GM12878 (cell line): ENCODE measurements around the gene TANK. TPM values are rescaled to one million over a fixed set of nuclear protein-coding genes. Genes with fewer than 3 reads are reported as not detected.
A peak's percentile ranks its signal among the peaks of the same experiment; 100 is the strongest.

Experiments
- CBX3 ChIP-seq: fragments of 200-600 bp; sonication (generic); IDR thresholded peaks from 2 replicates; pipeline ENCODE4 v1.6.1; 2016; ENCODE audit warnings: low read depth, borderline replicate concordance
- CEBPB ChIP-seq, 2 experiments: fragments of 150-350 bp in 1 of 2; IDR thresholded peaks; 2 replicates each; pipeline ENCODE4 v1.6.1; 2012 to 2014; ENCODE audit warnings: low read depth in 2 of 2, low read length in 2 of 2, borderline replicate concordance in 1 of 2, inconsistent platforms in 1 of 2
- CHD2 ChIP-seq: IDR thresholded peaks from 2 replicates; pipeline ENCODE4 v1.6.1; 2011; ENCODE audit warnings: low read depth, low read length, improper control_type of control experiment, borderline replicate concordance
- EZH2 ChIP-seq: IDR thresholded peaks from 2 replicates; pipeline ENCODE4 v1.6.1; 2012; ENCODE audit warnings: low read depth, mild to moderate bottlenecking, control low read depth, inconsistent platforms, low read length, borderline replicate concordance; ENCODE audit not compliant: control insufficient read depth
- GABPA ChIP-seq: IDR thresholded peaks from 2 replicates; pipeline ENCODE4 v1.6.1; 2014; ENCODE audit warnings: antibody characterized with exemption, low read depth, mild to moderate bottlenecking, inconsistent platforms
- HCFC1 ChIP-seq: fragments of 150-350 bp; IDR thresholded peaks from 2 replicates; pipeline ENCODE4 v1.6.1; 2014; ENCODE audit warnings: low read length
- KAT2A ChIP-seq: conservative IDR thresholded peaks from 2 replicates; pipeline ENCODE4 v1.6.1; 2011; ENCODE audit warnings: low read depth, low read length; ENCODE audit not compliant: control insufficient read depth
- KLF5 ChIP-seq: fragments of 450-650 bp; IDR thresholded peaks from 2 replicates; pipeline ENCODE4 v1.6.1; 2014; ENCODE audit warnings: mild to moderate bottlenecking; ENCODE audit not compliant: partially characterized antibody
- MAX ChIP-seq: IDR thresholded peaks from 2 replicates; pipeline ENCODE4 v1.6.1; 2012; ENCODE audit warnings: low read depth, low read length, improper control_type of control experiment
- MXI1 ChIP-seq: fragments of 150-350 bp; IDR thresholded peaks from 2 replicates; pipeline ENCODE4 v1.6.1; 2011; ENCODE audit warnings: low read depth, mild to moderate bottlenecking, inconsistent platforms, low read length, improper control_type of control experiment
- NFIC ChIP-seq: IDR thresholded peaks from 2 replicates; pipeline ENCODE4 v1.6.1; 2012; ENCODE audit warnings: low read depth, mild to moderate bottlenecking, inconsistent platforms, low read length, moderate library complexity
- PKNOX1 ChIP-seq: fragments of 450-650 bp; IDR thresholded peaks from 2 replicates; pipeline ENCODE4 v1.6.1; 2016; ENCODE audit warnings: mild to moderate bottlenecking
- POLR2AphosphoS5 ChIP-seq: IDR thresholded peaks from 2 replicates; pipeline ENCODE4 v1.6.1; 2011; ENCODE audit warnings: mild to moderate bottlenecking, low read length, inconsistent platforms
- RAD51 ChIP-seq: fragments of 450-650 bp; IDR thresholded peaks from 2 replicates; pipeline ENCODE4 v1.6.1; 2016; ENCODE audit warnings: moderate library complexity, mild to moderate bottlenecking, inconsistent platforms
- RBBP5 ChIP-seq: fragments of 200-600 bp; sonication (generic); conservative IDR thresholded peaks from 2 replicates; pipeline ENCODE4 v1.6.1; 2016
- RCOR1 ChIP-seq: conservative IDR thresholded peaks from 2 replicates; pipeline ENCODE4 v1.6.1; 2012; ENCODE audit warnings: low read depth, low read length, improper control_type of control experiment
- RELA ChIP-seq: fragments of 450-650 bp; IDR thresholded peaks from 2 replicates; pipeline ENCODE4 v1.8.0; 2014; ENCODE audit warnings: borderline replicate concordance; ENCODE audit not compliant: partially characterized antibody
- SIN3A ChIP-seq: IDR thresholded peaks from 2 replicates; pipeline ENCODE4 v1.6.1; 2012; ENCODE audit warnings: low read depth, low read length, improper control_type of control experiment
- SKIL ChIP-seq: fragments of 450-650 bp; IDR thresholded peaks from 2 replicates; pipeline ENCODE4 v1.6.1; 2017; ENCODE audit warnings: mild to moderate bottlenecking, low read depth, inconsistent platforms; ENCODE audit not compliant: poor library complexity, severe bottlenecking
- SREBF1 ChIP-seq: IDR thresholded peaks from 2 replicates; pipeline ENCODE4 v1.6.1; 2012; ENCODE audit warnings: mild to moderate bottlenecking, low read length
- SUPT20H ChIP-seq: IDR thresholded peaks from 2 replicates; pipeline ENCODE4 v1.6.1; 2011; ENCODE audit warnings: low read depth, mild to moderate bottlenecking, low read length, moderate library complexity, borderline replicate concordance; ENCODE audit not compliant: control insufficient read depth
- TCF3 ChIP-seq: IDR thresholded peaks from 2 replicates; pipeline ENCODE4 v1.6.1; 2012; ENCODE audit warnings: low read depth, mild to moderate bottlenecking, low read length, borderline replicate concordance; ENCODE audit not compliant: insufficient read depth
- ZBTB11 ChIP-seq: fragments of 450-650 bp; formaldehyde crosslinking; IDR thresholded peaks from 2 replicates; pipeline ENCODE4 v1.5.0; 2022; ENCODE audit warnings: mild to moderate bottlenecking, missing genetic modification characterization
- ZNF24 ChIP-seq: fragments of 450-650 bp; IDR thresholded peaks from 2 replicates; pipeline ENCODE4 v1.6.1; 2017; ENCODE audit warnings: antibody characterized with exemption, mild to moderate bottlenecking
- polyA plus RNA-seq, 11 experiments: library from polyadenylated mRNA; depleted of rRNA in 4 of 11; unstranded in 6 of 11; stranded (reverse) in 5 of 11; fragments of >200 nt; fragmentation: Nextera tagmentation in 4 of 11; fragmentation: Illumina TruSeq in 1 of 11; extraction: Ambion mirVana in 4 of 11; extraction: Trizol in 1 of 11; gene quantifications; 1 replicate in 1 of 11; 2 replicates in 10 of 11; pipeline versions ENCODE4 v1.2.1 to v1.2.3, GENCODE V29; 2011 to 2016; ENCODE audit warnings: inconsistent platforms in 2 of 11, missing spikeins in 2 of 11, low read depth in 1 of 11
- total RNA-seq, 4 experiments: library from RNA; depleted of rRNA in 3 of 4; stranded (reverse); fragments of >200 nt in 3 of 4; fragmentation: Illumina TruSeq in 1 of 4; extraction: Trizol in 1 of 4; gene quantifications; 2 replicates each; pipeline versions ENCODE4 v1.2.1 to v1.2.3, GENCODE V29; 2013 to 2021

TANK gene
- total and polyA plus RNA-seq, 10 of the 15 experiments (the other 5 are each of a cell fraction or from before 2014, with no cell fraction given), result 48.6 to 127 (median 103) TPM

- TF ChIP-seq ZNF24 (no peak), RELA (peak; percentile 97), HCFC1 (no peak), POLR2AphosphoS5 (peak; percentile 98), KAT2A (no peak), CBX3 (no peak), CHD2 (no peak), SREBF1 (no peak), RCOR1 (no peak), SIN3A (no peak), RBBP5 (no peak), PKNOX1 (peak; percentile 68; the same call in 1 of the 2 replicates), MAX (0 out of 2 replicates have a peak, but pooled peaks have one; percentile 25), ZBTB11 (CRISPR knock-in tag) (no peak), TCF3 (no peak), NFIC (peak; percentile 57; the same call in 1 of the 2 replicates), KLF5 (peak; percentile 69), EZH2 (no peak), RAD51 (peak; percentile 37; the same call in 1 of the 2 replicates), MXI1 (0 out of 2 replicates have a peak, but pooled peaks have one; percentile 62), GABPA (no peak), SKIL (peak; percentile 54), SUPT20H (no peak), CEBPB (IDR thresholded peaks at IDR 0.05; ENCODE audit: borderline replicate concordance in 1 of 2, low read depth in 2 of 2, low read length in 2 of 2) (no peak)
Measured at GRCh38 chr2:161136696-161137324, 23.4 kb upstream of the TANK start (continued).
